DLD1 (cell line): ENCODE measurements around the gene CAV2.

ENCODE experiments used
- in situ Hi-C: cut with HindIII; loops from 2 replicates; pipeline ENCODE4 v1.10.0; 2017; ENCODE audit warnings: low sequenced_read_pairs

CAV2 gene

DNA sequence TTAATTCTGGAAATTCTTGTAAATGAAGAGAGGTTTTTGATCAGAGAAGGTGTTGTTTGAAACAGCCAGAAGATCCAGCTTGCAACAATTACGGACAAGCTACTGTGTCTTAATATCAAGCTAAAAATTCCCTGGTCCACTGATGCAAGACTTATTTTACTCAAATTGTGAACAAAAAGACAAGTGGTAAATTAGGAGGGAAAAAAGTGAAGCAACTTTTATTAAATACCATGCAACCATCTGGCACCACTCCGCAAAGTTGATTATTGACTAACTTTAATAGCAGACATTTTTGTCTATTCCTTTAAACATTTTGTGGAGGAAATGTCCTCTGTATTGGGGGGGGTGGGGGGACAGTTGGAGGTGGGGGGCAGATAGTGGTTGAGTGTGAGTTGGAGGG is 5.1 kb upstream of the CAV2 start:
- in situ Hi-C loops = no loop called here

DNA sequence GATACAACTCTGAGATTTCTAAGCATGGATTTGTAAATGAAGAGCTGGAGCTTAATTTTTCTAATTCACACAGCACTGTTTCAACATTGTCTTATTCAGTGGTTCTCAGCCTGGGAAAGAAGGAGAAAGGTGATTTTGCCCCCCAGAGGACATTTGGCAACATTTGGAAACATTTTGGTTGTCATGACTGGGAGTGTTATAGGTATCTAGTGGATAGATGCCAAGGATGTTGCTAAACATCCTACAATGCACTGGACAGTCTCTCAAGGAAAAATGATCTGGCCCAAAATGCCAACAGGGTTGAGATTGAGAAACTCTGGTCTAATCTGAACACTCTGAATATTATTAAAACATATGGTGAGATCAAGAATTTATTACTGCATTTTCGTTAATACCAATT is 3.8 kb upstream of the CAV2 start:
- in situ Hi-C loops = no loop called here

DNA sequence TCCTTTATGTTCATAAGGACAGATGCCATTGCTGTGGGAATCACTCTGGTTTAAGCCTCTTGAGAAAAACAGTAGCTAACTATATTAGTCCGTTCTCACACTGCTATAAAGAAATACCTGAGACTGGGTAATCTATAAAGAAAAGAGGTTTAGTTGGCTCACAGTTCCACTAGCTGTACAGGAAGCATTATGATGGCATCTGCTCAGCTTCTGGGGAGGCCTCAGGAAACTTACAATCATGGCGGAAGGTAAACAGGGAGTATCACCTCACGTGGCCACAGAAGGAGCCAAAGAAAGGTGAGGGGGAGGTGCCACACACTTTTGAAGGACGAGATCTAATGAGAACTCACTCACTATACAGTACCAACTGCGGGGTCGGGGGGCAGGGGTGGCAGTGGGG is 2.9 kb upstream of the CAV2 start:
- in situ Hi-C loops = no loop called here

DNA sequence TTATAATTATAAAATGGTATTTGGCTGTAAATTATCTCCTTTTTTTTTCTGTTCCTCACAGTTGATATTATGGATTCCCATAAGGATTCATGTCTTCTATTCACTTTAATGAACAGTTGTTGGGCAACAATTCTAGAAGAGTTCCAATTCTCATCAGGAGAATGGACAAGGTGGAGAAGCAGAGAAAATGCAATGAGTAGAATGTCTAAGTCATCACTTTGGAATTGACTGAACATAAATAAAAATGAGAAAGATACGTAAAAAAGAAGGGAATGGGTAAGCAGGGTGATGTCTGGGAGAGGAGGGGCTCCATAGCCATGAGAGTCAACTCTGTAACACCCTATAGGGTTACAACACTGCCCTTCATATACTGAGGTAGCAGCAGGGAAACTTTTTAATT is 1.8 kb upstream of the CAV2 start:
- in situ Hi-C loops = no loop called here

DNA sequence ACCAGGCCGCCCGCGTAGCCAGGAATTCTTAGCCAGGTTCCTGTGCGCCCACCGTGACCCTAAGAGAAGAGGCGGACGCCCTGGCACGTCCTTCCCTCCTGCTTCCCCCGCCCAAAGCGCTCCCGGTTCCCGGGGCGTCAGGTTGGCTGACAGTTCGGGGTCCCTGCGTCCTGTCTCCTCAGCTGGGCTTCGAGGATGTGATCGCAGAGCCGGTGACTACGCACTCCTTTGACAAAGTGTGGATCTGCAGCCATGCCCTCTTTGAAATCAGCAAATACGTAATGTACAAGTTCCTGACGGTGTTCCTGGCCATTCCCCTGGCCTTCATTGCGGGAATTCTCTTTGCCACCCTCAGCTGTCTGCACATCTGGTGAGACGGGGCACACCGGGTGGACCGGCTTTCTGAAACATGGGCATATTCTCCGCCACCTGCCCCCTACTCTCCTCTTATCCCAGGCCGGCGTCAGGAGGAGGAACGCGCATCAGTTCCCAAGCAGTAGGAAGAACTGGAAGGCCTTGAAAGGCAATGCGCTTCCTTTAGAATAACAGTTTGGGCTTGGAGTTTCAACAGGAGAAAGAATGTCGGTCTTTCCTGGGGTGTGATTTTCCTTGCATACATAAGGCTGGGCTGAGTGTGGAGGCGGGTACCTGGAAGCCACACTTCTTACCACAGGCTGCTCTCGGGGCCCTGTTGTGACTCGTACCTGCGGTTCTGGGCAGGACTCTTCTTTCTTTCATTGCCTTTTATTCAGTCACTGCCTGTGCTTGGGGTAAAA is 728 bp downstream of the CAV2 start:
- in situ Hi-C loops = loop anchor here (25.0 kb wide), 1 partner anchor 238 kb away; no protein-coding TSS in a partner anchor

DNA sequence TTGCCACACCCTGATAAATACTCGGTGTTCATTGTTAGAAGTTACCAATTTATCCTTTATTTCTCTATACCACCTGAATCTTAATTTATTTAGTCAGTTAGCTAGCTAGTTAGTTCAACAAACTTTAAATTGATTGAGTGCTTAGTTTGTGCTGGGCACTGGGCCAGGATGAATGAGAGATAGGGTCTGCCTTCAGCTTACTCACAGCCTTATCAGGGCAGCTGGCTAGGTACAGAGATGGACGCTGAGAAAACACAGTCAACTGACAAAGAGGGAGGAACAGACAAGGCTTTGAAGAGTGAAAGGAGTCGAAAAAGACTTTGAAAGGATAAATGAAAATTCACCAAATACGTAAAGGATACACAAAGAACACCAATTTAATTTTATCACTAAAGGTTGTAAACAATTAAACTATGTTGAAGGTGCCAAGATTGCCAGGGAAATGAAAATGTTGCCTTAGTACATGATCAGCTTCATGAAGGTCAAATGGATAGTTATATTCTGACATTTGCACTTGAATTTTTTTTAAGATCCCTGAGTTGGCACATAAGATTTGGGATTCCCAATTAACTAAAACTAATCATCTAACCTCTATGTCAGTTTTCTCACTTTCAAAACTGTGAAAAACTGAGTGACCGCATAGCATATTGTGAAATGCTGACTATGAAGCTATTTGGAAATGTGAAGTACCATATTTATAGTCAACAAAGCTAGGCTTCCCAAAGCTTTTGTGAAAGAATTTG is 2.1 kb downstream of the CAV2 start:
- in situ Hi-C loops = loop anchor here (25.0 kb wide), 1 partner anchor 239 kb away; no protein-coding TSS in a partner anchor

DNA sequence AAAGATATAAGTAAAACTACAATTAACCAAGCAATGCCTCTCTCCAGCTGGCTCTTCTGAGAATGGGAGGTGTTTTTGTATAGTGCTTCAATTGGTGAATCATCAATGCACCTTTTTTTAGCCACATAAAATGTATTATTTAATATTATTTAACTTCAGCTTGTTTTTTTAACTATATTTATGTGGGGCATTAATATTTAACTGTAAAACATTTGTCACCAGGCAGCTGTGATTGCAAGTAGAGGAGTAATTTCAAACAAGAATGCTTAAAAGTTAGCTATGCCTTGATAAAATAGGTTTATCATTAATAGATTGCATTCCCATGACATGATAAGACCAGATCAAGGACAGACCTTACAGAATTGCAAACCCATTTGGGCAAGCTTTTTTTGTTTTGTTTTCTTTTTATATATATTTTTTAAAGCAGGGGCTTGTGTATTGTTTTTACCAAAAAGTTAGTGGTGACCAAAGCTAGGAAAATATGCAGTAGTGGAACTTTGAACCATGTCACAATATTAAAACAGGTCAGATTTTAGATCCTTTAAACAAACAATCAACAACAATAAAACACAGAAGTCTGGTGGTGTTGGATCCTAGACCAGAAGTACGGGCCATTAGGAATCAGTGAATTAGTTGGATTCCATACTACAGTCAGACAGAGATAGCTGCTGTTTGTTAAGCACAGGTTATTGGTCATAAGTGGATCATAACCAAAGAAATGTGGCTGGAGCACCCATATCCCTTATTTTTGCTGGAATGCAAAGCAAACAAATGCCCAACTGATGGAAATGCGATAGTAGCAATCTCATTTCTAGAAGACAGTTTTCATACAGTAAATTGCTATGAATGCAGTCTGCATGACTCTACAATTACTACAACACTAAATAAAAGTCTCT is 2.9 kb downstream of the CAV2 start:
- in situ Hi-C loops = loop anchor here (25.0 kb wide), 1 partner anchor 240 kb away; no protein-coding TSS in a partner anchor

DNA sequence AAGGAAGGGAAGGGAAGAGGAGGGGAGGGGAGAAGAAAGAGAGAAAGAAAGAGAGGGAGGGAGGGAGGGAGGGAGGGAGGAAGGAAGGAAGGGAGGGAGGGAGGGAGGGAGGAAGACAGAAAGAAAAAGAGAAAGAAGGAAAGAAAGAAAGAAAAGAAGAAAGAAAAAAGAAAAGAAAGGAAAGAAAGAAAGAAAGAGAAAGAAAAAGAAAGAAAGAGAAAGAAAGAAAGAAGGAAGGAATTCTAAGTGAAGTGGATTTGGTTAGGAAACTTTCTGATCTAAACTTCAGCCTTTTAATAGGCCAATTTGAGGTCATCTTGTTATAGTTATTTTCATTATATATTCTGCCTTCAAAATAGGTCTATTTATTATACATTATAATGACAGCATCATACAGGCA is 4.3 kb downstream of the CAV2 start:
- in situ Hi-C loops = loop anchor here (25.0 kb wide), 1 partner anchor 242 kb away; no protein-coding TSS in a partner anchor

DNA sequence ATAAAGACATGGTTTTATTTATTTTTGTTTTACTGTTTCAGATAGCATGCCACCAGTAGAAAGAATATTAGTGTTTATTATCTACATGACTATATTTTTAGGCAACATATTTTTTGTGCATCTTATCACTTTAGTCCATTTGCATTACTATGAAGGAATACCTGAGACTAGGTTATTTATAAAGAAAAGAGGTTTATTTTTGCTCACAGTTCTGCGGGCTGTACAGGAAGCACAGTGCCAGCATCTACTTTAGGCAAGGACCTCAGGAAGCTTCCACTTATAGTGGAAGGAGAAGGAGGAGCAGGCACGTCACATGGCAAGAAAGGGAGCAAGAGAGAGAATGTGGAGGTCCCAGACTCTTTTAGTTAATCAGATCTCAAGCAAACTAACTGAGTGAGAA is 5.7 kb downstream of the CAV2 start:
- in situ Hi-C loops = loop anchor here (25.0 kb wide), 1 partner anchor 243 kb away; no protein-coding TSS in a partner anchor

DNA sequence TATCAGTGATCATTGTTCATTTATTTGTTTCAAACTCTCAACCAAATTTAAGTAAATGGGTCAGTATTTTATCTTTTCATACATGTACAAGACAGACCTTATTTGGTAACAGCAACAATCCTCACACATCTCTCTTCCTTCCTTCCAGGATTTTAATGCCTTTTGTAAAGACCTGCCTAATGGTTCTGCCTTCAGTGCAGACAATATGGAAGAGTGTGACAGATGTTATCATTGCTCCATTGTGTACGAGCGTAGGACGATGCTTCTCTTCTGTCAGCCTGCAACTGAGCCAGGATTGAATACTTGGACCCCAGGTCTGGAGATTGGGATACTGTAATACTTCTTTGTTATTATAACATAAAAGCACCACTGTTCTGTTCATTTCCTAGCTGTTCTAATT is 6.3 kb downstream of the CAV2 start:
- in situ Hi-C loops = loop anchor here (25.0 kb wide), 1 partner anchor 244 kb away; no protein-coding TSS in a partner anchor

DNA sequence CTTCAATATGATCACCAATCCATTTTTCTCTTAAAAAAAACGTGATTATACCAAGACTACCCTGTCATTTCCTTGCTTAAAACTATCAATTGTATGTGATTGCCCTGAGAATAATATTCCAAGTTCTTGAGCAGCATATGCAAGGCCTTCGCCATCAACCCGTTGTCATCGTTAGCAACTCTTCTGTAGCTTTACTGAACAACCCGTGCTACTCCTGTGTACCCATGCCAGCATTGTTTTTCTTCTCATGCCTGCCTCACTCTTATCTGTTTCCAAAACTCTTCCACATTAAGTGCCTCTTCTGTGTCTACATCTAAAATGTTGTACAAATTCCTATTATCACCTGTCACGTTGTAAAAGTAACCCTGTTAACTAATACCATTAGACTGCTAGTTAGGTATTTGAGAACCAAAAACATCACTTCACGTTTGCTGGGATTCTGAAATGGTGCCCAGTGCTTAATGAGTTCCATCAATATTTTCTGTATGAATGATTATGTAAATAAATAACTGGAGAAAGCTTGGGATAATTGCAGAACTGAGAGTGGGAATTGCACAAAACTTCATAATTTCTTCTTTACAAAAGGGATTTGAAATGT is 10.5 kb downstream of the CAV2 start:
- in situ Hi-C loops = loop anchor here (25.0 kb wide), 1 partner anchor 248 kb away; no protein-coding TSS in a partner anchor

DNA sequence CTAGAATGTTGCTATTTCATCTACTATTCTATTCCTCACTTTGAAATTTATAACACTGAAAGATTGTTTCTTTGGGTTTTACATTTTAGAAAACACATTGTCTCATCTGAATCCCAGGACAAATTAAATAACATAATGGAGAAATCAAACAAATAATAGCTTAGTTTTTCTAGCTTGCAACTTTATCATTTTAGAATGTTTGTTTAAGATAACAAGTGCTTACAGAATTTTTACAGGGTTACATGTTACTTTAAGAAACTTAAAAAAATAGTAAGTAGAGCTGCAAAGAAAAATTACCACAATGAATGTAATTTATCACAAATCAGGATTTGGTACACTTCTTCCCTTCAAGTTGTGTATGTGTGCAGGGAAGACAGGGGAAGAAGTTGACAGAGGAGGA is 11.3 kb downstream of the CAV2 start:
- in situ Hi-C loops = loop anchor here (25.0 kb wide), 1 partner anchor 248 kb away; no protein-coding TSS in a partner anchor

DNA sequence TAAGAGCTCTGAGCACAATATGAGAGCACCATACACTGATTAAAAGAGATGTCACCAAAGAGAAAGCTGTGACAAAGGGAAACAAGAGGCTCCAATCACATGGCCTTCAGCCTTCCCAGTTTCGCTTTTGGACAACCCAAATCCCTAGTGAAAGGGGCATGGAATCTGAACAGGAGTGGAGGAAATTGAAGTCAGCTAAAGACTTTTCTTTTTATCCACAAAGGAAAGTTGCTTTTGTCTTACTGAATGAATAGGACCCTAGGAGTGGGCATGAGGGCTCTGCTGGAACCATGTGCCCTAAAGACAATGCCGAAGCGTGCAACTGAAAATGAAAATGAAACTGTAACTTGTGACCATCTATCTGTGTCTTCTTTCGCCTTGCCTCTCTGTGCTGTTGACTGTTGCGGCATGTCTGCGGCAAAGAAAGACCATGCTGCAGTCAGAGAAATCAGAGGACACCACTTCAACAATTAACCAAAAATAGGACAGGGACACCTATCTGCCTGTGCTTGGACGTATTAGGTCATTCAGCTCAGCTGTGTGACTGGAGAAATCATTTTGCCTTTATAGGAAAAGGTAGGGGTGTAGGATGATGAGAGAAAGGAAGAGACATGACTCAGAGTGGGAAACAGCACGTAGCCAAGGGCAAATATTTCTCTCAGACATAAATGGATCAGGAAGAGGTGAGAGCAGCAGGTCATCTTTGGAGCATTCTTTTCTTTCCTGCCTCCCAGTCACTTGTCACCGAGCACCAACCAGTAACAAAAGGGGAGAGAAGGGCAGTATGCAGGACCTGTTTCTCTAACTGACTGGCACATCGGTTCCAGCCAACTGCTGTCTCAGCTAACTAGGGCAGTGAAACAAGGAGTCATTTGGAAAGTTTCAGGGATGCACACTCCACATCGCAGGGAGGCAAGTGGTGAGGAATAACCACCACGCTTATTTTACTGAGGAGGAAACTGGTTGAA is 12.3 kb downstream of the CAV2 start:
- in situ Hi-C loops = loop anchor here (25.0 kb wide), 1 partner anchor 250 kb away; no protein-coding TSS in a partner anchor

DNA sequence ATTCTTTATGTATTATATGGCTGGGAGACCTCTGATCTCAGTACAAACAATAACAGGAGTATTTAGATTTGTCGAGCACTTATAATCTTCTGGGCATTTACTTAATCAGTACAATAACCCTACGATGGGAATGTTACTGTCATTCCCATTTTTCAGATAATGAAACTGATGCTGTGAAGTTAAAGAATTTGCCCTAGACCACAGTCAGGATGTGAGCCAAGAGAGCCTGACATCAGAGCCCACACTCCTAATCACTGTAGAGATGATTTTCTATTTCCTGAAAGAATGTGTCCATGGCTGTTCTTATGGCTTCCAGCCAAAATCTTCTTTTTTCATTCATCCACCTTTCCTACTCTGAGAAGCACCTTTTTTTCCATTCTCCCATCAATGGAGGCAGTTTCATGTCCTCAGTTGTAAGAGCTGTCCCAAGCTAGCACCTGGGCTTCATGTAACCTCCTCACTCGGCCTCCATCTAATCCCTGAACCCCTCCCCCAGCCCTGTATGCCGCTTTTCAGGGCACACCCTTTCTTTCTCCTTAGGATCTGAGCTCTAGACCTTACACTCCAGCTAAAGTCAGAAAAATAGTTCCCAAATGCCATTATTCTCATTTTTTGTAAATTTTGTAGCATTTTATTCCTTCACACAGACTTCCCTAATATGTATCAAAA is 13.1 kb downstream of the CAV2 start:
- in situ Hi-C loops = loop anchor here (25.0 kb wide), 1 partner anchor 250 kb away; no protein-coding TSS in a partner anchor

DNA sequence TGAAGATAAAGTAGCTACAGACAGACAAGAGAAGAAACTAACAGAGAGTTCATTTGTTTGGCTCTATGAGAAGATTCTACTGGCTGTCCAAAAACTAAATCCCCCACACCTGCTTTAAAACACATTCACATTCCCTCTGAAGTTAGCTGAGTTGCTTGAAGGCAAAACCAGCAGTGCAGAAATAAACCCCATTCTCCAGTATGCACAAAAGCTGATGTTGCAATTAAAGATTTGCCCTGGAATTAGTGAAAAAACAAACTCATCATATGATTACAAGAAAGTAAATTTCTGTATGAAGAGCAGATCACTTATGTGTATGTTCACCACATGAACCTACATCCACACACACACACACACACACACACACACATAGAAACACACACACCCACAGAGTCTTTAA is 16.0 kb downstream of the CAV2 start:
- in situ Hi-C loops = loop anchor here (25.0 kb wide), 1 partner anchor 253 kb away; no protein-coding TSS in a partner anchor

DNA sequence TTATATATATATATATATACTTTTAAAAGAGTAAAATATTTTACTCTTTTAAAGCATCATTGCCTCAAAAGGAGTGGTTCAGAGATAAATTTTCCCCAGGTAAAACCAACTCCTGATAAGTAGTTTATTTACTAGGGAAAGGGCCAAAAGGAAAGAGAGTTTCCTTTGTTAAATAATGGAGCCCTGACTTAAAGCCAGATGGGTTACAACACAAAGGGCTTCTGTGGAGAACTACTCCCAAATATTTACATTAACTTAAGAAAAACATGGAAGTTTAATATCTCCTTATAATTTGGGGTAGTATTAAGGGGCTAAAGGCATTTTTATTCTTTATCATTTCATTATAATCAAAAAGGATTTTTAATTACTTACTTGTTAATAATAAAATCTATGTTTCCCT is 16.8 kb downstream of the CAV2 start:
- in situ Hi-C loops = loop anchor here (25.0 kb wide), 1 partner anchor 254 kb away; no protein-coding TSS in a partner anchor

DNA sequence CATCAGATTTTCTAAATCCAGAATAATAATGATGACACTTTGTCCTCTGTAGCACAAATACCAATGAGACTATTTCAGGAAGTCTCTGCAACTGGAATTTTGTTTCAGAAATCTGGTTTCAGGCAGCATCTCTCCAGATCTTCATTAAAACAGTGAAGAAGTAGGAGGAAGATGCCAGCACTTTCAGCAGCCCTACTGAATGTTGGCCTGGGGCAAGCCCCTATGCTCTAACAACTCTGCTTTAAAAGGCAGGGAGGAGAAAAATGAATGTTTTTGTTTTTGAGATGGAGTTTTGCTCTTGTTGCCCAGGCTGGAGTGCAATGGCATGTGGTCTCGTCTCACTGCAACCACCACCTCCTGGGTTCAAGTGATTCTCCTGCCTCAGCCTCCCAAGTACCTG is 18.1 kb downstream of the CAV2 start:
- in situ Hi-C loops = loop anchor here (25.0 kb wide), 1 partner anchor 255 kb away; no protein-coding TSS in a partner anchor

DNA sequence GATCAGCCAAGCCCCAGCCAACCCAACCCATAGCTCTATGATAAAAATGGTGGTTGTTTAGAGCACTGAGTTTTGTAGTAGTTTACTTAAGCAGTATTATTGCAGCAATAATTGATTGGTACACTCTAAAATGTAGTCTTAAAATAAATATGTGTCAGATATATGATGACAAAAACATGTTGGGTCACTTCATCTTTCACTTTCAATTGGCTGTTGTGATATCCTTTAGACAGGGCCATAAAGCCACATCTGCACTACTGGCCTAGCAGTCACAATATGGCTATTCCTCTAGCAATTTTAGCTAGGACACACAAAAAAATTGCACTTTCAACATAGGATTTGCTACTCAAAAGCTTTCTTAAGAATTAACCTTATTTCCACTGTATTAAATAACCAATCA is 19.4 kb downstream of the CAV2 start:
- in situ Hi-C loops = loop anchor here (25.0 kb wide), 1 partner anchor 257 kb away; no protein-coding TSS in a partner anchor
